HAP-1 (cell line): ENCODE measurements around the gene SLC30A9.

Experiments
- DNase-seq, 2 experiments: peaks; one replicate each; pipeline ENCODE4 v3.0.0-alpha.2; 2016 to 2020; ENCODE audit warnings: low spot score in 2 of 2
- H3K27me3 ChIP-seq: fragments of 250-450 bp; sonication (Bioruptor Pico); 2 replicates; pipeline ENCODE4 v1.5.1; 2020; ENCODE audit warnings: low read depth, mild to moderate bottlenecking, moderate library complexity
- H3K36me3 ChIP-seq: fragments of 250-450 bp; sonication (Bioruptor Pico); replicated peaks from 2 replicates; pipeline ENCODE4 v1.5.1; 2020; ENCODE audit warnings: mild to moderate bottlenecking
- H3K4me1 ChIP-seq: fragments of 250-450 bp; sonication (Bioruptor Pico); 2 replicates; pipeline ENCODE4 v1.5.1; 2020; ENCODE audit warnings: mild to moderate bottlenecking
- H3K4me3 ChIP-seq: fragments of 250-450 bp; sonication (Bioruptor Pico); 2 replicates; pipeline ENCODE4 v1.5.1; 2020; ENCODE audit warnings: mild to moderate bottlenecking, moderate library complexity
- H3K9me3 ChIP-seq: fragments of 250-450 bp; sonication (Bioruptor Pico); 2 replicates; pipeline ENCODE4 v1.5.1; 2020; ENCODE audit warnings: mild to moderate bottlenecking, moderate library complexity
- in situ Hi-C: fragments of 300-500 bp; cut with MboI; formaldehyde crosslinking; loops from 3 replicates; pipeline ENCODE4 v1.14.3; 2020; ENCODE audit warnings: low sequenced_read_pairs, inconsistent platforms, mixed read lengths

Gene SLC30A9

GRCh38 chr4:41990365-41991111 is at the start of gene SLC30A9:
SLC30A9 (plus strand) TSS chr4:41990530; CDS start chr4:41990652, 122 bp downstream.
- peak; percentile 95 to 98 for DNase-seq
- Histone ChIP-seq H3K36me3 (no peaks in the 10 kb centered on the region; the same call in 1 of the 2 replicates), H3K9me3 (no peaks in the 10 kb centered on the region), H3K4me3 (peak within 1 kb of the TSS; percentile 88), H3K27me3 (no peaks in the 10 kb centered on the region), H3K4me1 (peaks cover 22% of the 10 kb centered on the region)
- in situ Hi-C loops = no loop called here

DNA sequence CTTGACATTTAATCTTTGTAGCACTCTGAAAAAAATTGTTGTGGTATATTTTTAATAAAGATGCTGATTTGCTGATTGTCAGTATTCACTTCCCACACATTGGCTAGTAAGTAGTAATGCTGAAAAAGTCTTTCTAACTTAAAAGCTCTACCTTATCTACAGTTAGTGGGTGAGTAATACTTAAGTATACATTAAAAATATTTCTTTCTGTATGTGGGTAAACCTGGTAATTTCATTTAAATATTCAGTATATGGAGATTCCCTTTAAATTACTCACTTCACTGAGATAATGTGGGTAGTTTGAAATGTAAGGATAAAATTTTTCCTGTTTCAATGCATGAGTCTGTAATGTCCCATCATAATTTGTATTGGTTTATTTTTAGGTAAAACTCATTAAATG is 49.5 kb upstream of the SLC30A9 start:
- in situ Hi-C loops = no loop called here
- no peak for DNase-seq
- Histone ChIP-seq H3K27me3 (no peaks in the 10 kb centered on the region), H3K4me3 (no peak overlapping the region), H3K36me3 (peaks cover 48% of the 10 kb centered on the region), H3K9me3 (no peaks in the 10 kb centered on the region), H3K4me1 (peaks cover 64% of the 10 kb centered on the region)

- H3K9me3 ChIP-seq = no peaks in the 10 kb centered on the region
- H3K4me1 ChIP-seq = peaks cover 55% of the 10 kb centered on the region
- no peak overlapping the region for H3K4me3 ChIP-seq
- H3K36me3 ChIP-seq = peaks cover 63% of the 10 kb centered on the region
- no peak for DNase-seq
- H3K27me3 ChIP-seq = no peaks in the 10 kb centered on the region
- in situ Hi-C loops = no loop called here
Measured at GRCh38 chr4:41943506-41943905, 46.8 kb upstream of the SLC30A9 start.

DNA sequence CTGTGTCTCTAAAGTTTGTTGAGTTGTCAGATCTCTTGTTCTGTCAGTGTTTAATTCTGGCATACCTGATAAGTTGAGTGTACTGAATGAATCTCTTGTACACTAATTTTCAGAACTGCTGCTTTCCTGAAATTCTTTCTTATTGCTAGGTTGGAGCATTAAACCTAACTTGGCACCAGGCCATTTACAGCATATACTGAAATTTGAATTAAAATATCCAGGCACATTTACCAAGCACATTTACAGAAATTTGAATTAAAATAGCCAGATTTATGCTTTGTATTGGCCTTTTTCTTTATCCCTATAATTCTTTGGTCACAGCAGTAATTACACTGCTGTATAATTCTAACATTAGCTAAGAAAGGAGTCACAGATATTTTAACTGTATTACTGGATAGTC is 46.2 kb upstream of the SLC30A9 start:
- peak; percentile 67 to 90 for DNase-seq
- Histone ChIP-seq H3K27me3 (no peaks in the 10 kb centered on the region), H3K9me3 (no peaks in the 10 kb centered on the region), H3K4me3 (no peak overlapping the region), H3K4me1 (peaks cover 49% of the 10 kb centered on the region), H3K36me3 (peaks cover 58% of the 10 kb centered on the region)
- in situ Hi-C loops = no loop called here

DNA sequence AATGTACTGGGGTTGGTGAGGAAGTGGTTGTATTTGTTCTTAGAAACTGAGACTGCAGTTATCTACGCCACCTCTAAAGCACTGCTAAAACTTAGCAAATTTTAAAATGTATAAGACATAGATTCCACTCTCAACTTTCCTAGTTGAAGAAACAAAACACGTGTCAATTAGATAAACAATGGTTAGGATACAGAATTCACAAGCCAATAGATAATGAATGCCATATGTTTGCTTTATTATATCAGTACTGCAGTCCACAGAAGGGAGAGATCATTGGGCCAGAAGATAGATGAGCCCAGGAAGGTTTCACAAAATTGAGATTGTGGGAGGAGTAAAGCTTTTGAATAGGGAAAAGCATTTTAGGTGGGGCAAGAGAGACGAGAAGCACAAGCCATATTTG is 40.8 kb upstream of the SLC30A9 start:
- H3K36me3 ChIP-seq = peaks cover 81% of the 10 kb centered on the region
- in situ Hi-C loops = no loop called here
- DNase-seq = no peak
- H3K4me1 ChIP-seq = peaks cover 31% of the 10 kb centered on the region
- H3K4me3 ChIP-seq = no peak overlapping the region
- H3K9me3 ChIP-seq = no peaks in the 10 kb centered on the region
- H3K27me3 ChIP-seq = no peaks in the 10 kb centered on the region

DNA sequence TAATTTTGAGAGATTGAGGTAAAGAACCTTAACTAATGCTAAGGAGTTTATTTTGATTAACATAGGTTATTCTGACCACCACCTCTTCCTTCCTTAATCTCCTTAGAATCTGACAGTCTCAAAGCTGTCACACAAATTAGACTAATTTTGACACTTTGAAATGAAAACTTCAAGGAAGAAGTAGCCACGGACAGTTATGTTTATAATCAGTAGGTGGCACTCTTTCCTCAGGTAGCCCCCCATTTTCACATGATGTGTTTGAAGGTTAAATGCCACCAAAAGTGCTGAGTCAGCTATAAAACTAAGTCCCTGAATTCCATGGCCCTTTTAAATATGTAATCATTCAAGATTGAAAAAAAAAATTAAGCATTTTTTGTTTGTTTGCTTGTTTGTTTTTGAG is 32.7 kb upstream of the SLC30A9 start:
- no peaks in the 10 kb centered on the region for H3K27me3 ChIP-seq
- DNase-seq = peak; percentile 28 to 40

GRCh38 chr4:41963105-41963504 is 27.2 kb upstream of the SLC30A9 start:
- H3K9me3 ChIP-seq = no peaks in the 10 kb centered on the region
- in situ Hi-C loops = loop anchor here (25.0 kb wide), 1 partner anchor 574 kb away; no protein-coding TSS in a partner anchor
- H3K27me3 ChIP-seq = no peaks in the 10 kb centered on the region
- H3K36me3 ChIP-seq = peaks cover 5% of the 10 kb centered on the region; the same call in 1 of the 2 replicates
- H3K4me1 ChIP-seq = peaks cover 15% of the 10 kb centered on the region
- peak in 1 of 2 experiments; percentile 36 for DNase-seq
- no peak overlapping the region for H3K4me3 ChIP-seq

More for the DNA sequence above, 32.7 kb upstream of the SLC30A9 start:
- H3K4me1 ChIP-seq = peaks cover 15% of the 10 kb centered on the region
- no peaks in the 10 kb centered on the region for H3K9me3 ChIP-seq
- peaks cover 24% of the 10 kb centered on the region for H3K36me3 ChIP-seq
- in situ Hi-C loops = loop anchor here (25.0 kb wide), 1 partner anchor 580 kb away; no protein-coding TSS in a partner anchor
- no peak overlapping the region for H3K4me3 ChIP-seq

DNA sequence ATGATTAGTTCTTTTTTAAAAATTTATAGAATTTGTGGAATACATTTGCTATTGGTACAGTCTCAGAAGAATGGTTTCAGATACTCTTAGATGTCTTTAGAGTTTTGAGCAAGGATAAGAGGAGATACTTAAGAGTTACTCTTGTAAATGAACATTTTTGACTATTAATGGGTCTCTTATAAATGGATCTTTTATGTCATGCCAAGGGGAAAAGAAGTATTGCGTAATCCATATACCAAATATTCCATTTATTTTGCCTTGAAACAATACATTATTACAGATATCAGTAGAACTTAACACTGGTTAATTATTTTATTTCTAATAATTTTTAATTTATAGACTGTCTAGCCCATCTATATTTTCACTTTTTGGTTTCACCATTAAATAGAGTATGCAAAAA is 25.9 kb upstream of the SLC30A9 start:
- Histone ChIP-seq H3K4me1 (peaks cover 8% of the 10 kb centered on the region), H3K27me3 (no peaks in the 10 kb centered on the region), H3K9me3 (no peaks in the 10 kb centered on the region), H3K4me3 (no peak overlapping the region), H3K36me3 (peaks cover 4% of the 10 kb centered on the region; the same call in 1 of the 2 replicates)
- no peak for DNase-seq
- in situ Hi-C loops = loop anchor here (25.0 kb wide), 1 partner anchor 573 kb away; no protein-coding TSS in a partner anchor

GRCh38 chr4:41967392-41967791 is 22.9 kb upstream of the SLC30A9 start:
- Histone ChIP-seq H3K4me3 (no peak overlapping the region), H3K9me3 (0 out of 2 replicates have a peak, but pooled peaks cover 3% of the 10 kb centered on the region), H3K36me3 (0 out of 2 replicates have a peak, but pooled peaks cover 3% of the 10 kb centered on the region), H3K27me3 (no peaks in the 10 kb centered on the region), H3K4me1 (no peaks in the 10 kb centered on the region)
- no peak for DNase-seq
- in situ Hi-C loops = loop anchor here (25.0 kb wide), 1 partner anchor 570 kb away; no protein-coding TSS in a partner anchor

GRCh38 chr4:41969671-41970070 is 20.7 kb upstream of the SLC30A9 start:
- in situ Hi-C loops = loop anchor here (25.0 kb wide), 1 partner anchor 568 kb away; no protein-coding TSS in a partner anchor
- no peaks in the 10 kb centered on the region for H3K27me3 ChIP-seq
- H3K36me3 ChIP-seq = 0 out of 2 replicates have a peak, but pooled peaks cover 3% of the 10 kb centered on the region
- no peak overlapping the region for H3K4me3 ChIP-seq
- no peak for DNase-seq
- 0 out of 2 replicates have a peak, but pooled peaks cover 3% of the 10 kb centered on the region for H3K9me3 ChIP-seq
- H3K4me1 ChIP-seq = peaks cover 3% of the 10 kb centered on the region; the same call in 1 of the 2 replicates

- Histone ChIP-seq H3K36me3 (no peaks in the 10 kb centered on the region), H3K9me3 (0 out of 2 replicates have a peak, but pooled peaks cover 3% of the 10 kb centered on the region), H3K27me3 (no peaks in the 10 kb centered on the region), H3K4me3 (no peak overlapping the region), H3K4me1 (peaks cover 3% of the 10 kb centered on the region; the same call in 1 of the 2 replicates)
- in situ Hi-C loops = no loop called here
- no peak for DNase-seq
Measured at GRCh38 chr4:41975341-41975740, 15.0 kb upstream of the SLC30A9 start.

DNA sequence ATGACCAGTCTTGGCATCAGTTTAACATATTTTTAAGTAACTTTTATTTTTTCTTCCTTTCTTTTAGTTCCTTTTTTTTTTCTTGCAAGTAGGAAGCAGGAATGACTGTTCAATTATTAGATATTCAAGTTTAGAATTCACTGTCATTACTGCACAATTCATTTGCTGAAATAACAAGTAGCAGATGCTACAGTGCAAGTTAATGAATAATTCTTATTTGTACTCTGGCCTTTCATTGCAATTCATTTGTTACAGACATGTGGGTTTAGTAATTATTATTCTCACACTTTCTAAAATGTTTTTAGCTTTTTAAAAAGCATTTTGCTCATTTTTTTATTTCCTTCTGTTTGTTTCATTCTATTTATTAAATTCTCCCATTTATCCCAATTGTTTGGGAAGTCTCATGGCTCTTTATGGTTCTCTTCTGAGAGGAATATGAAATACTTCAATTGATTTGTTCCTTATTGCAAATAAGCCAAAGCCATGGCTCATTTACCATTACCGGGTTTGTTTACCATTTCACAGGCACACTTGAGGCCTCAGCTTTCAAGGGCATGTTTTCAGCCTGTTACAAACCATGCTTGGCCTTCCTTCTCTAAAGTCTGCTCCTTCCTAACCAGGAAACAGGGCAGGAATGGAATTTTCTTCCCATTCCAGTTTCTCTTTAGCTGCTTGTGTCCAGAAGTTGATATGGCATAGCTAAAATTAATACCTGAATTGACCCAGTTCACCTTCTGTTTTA is 13.4 kb upstream of the SLC30A9 start:
- Histone ChIP-seq H3K27me3 (no peaks in the 10 kb centered on the region), H3K9me3 (no peaks in the 10 kb centered on the region), H3K4me3 (no peak overlapping the region), H3K36me3 (no peaks in the 10 kb centered on the region), H3K4me1 (peaks cover 3% of the 10 kb centered on the region; the same call in 1 of the 2 replicates)
- no peak for DNase-seq
- in situ Hi-C loops = no loop called here

- Histone ChIP-seq H3K27me3 (no peaks in the 10 kb centered on the region), H3K4me1 (peaks cover 2% of the 10 kb centered on the region; the same call in 1 of the 2 replicates), H3K4me3 (no peak overlapping the region), H3K36me3 (no peaks in the 10 kb centered on the region), H3K9me3 (no peaks in the 10 kb centered on the region)
- DNase-seq = no peak
- in situ Hi-C loops = no loop called here
Measured at GRCh38 chr4:41977709-41978108, 12.6 kb upstream of the SLC30A9 start.
